Astrocyte (in vitro differentiated cells and primary cell): ENCODE data around the gene CACNA1D.

Source experiments
- CTCF ChIP-seq: IDR thresholded peaks from 2 replicates; pipeline ENCODE4 v1.5.1; 2011; ENCODE audit warnings: low read depth, mild to moderate bottlenecking, inconsistent platforms, low read length, moderate library complexity; ENCODE audit not compliant: insufficient read depth
- EZH2 ChIP-seq: IDR thresholded peaks from 2 replicates; pipeline ENCODE4 v1.6.1; 2012; ENCODE audit warnings: mild to moderate bottlenecking, low read length, inconsistent platforms; ENCODE audit not compliant: insufficient read depth

GRCh38 chr3:53754325-53754724 is 259.9 kb downstream of the CACNA1D start:
- TF ChIP-seq EZH2 (no peak), CTCF (no peak)
